Hindlimb muscle (tissue), 1 donor: ENCODE data around the gene INTS12. TPM values are rescaled to one million over a fixed set of nuclear protein-coding genes. Genes with fewer than 3 reads are reported as not detected.
"Not testable (repeated sequence)": the region's sequence is repeated elsewhere in the genome, so short reads cannot be mapped to it uniquely, and the experiment has no call there.

Experiments
- DNase-seq: peaks from one replicate; pipeline ENCODE4 v3.0.0-alpha.2; 2013
- polyA plus RNA-seq: library from polyadenylated mRNA; unstranded; fragments of 120-200 nt; gene quantifications from one replicate; pipeline ENCODE4 v1.2.1, GENCODE V29; 2013; ENCODE audit not compliant: insufficient read length

INTS12 gene, protein sequence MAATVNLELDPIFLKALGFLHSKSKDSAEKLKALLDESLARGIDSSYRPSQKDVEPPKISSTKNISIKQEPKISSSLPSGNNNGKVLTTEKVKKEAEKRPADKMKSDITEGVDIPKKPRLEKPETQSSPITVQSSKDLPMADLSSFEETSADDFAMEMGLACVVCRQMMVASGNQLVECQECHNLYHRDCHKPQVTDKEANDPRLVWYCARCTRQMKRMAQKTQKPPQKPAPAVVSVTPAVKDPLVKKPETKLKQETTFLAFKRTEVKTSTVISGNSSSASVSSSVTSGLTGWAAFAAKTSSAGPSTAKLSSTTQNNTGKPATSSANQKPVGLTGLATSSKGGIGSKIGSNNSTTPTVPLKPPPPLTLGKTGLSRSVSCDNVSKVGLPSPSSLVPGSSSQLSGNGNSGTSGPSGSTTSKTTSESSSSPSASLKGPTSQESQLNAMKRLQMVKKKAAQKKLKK
- 28.3 TPM for polyA plus RNA-seq

DNA sequence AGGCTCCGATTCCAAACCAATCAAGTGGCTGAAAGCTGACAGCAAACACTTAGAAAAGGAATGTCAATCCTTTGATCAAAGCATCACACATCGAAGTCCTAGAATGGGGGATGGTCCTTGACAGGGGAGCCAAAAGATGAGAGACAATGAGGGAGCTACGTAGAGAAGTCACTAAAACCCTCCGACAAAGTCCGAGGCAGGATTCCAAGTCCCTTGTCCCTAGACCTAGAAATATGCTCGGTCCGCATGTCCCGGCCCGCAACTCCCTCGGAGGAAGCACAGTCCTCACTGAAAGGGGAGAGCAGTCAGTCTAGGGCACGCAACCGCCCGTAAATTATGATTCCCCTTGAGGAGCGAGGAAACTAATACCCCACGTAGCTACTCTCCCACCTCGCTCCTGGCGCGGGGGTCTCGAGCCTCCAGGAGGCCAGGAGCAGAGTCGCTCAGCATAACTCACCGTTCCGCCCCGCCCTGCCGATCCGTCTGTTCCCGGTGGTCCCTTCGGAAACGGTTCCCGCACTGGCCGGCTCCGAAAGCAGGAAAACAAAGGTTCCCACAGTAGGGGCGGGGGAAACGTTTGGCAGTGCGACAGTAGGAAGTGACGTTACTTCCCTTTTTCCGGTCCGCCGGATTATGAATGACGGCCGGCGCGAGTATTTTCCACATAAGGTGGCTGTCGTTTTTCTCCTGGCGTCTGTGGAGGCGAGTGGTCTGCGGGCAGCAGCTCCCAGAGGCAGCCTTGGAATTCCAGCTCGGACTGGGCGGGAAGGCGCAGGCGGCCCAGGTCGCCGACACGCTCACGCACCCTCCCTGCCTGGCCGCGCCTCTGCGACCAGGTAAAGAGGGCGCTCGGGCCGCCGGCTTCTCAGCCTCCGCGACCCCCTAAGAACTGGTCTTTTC lies at the start of gene INTS12, which contains the start of gene GSTCD:
TSS of gene INTS12 (minus strand) at position 509 of the 900 bp plus-strand sequence. CDS start 8,684 bp downstream, outside the sequence.
TSS of gene GSTCD (plus strand) at position 604 of the 900 bp plus-strand sequence. CDS start 8,830 bp downstream, outside the sequence.
- DNase-seq: peak; percentile 95

DNA sequence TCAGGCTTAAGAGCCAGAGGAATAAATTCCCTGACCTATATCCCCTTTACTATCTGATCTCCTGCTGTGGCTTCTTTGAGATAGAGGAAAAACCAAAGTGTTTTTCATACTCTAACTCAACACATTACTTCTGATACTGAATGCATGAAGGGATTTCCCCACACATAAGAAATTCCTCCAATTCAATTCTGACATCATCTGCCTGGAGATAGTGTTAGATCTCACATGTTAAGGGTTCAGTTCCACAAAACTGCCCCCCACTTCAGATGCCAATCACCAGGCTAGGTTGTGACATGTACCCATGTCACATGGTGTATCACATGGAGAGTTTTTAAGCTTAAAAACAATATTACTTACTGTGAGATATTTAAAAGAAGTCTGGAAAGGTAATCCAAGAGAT lies 46.9 kb upstream of the INTS12 start:
- DNase-seq: no peak

DNA sequence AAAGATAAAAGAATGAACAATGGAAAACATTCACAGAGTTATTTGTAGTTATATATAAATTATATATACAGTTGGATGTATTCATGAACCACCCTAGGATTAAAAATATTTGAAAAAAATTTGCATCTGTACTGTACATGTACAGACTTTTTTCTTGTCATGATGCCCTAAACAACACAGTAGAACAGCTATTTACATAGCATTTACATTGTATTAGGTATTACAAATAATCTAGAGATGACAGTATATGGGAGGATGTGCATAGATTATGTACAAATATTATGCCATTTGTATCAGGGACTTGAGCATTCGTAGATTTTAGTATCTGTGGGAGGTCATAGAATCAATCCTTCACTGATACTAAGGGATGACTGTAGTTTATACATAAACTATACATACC lies 44.9 kb upstream of the INTS12 start:
- no peak for DNase-seq

DNA sequence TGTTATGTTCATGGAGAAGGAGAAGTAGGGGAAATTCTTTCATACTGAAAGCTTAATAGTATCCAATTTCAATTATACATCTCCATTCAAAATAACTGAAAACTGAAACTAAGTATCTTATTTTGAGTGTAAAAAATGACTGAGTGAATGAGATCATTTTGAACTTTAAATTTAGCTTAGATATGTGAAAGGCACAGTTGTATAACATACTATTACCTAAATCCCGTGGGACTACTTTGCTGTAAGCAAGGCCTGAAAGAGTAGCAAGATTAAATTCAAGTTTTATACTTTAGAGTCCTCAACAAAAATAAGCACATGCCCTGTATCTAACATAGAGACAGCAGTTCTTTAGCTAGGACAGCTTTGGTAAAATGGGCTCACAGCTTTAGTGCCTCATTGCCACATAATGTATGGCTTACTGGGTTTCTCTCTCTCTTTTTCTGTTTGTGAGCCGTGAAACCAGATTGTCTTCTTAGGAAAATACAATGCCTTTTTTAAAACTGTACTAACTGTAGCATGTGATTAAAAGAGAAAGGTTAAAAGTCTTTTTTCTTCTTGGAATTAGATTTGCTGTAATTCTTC lies 43.3 kb upstream of the INTS12 start:
- no peak for DNase-seq

DNA sequence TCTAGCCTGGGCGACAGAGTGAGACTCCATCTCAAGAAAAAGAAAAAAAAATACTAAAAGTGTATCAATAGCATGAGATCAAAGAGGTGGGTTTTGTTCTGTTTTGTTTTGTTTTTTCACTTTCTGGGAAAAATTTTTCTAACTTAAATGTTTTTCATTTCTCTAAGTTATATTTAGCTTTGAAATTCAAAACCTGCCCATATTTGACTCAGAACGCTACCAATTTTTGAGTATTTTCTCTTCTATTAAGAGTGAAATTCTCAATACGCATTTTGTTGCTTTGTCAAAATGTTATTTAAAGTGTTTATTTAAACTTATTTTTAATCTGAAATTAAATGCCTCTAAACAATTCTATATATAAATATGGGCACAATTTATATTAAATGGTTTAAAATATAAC lies 39.7 kb upstream of the INTS12 start:
- DNase-seq: no peak

DNA sequence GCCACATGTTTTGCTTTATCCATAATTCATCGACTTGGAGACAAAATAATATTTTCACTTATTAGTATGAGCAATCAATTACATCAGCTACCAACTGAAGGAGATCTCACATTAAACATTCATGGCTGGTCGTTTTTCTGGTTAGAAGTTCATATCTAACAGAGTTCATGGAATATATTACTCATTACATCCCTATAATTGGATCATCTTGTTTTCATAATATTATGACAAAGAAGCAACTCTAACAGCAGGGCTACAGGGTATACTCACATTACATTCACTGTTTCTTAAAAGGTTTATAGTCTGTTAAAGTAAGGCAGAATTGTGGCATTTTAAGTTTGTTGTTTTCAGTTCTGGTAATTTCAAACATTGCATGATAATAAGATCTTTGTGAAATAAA lies 33.1 kb upstream of the INTS12 start:
- no peak for DNase-seq

DNA sequence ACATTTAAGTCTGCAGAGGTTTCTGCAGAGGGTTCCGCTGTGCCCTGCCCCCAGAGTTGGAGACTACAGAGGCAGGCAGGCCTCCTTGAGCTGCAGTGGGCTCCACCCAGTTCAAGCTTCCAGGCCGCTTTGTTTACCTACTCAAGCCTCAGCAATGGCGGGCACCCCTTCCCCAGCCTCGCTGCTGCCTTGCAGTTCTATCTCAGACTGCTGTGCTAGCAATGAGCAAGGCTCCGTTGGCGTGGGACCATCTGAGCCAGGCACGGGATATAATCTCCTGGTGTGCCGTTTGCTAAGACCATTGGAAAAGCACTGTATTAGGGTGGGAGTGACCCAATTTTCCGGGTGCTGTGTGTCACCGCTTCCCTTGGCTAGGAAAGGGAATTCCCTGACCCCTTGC lies 26.7 kb upstream of the INTS12 start:
- not testable (repeated sequence) for DNase-seq

DNA sequence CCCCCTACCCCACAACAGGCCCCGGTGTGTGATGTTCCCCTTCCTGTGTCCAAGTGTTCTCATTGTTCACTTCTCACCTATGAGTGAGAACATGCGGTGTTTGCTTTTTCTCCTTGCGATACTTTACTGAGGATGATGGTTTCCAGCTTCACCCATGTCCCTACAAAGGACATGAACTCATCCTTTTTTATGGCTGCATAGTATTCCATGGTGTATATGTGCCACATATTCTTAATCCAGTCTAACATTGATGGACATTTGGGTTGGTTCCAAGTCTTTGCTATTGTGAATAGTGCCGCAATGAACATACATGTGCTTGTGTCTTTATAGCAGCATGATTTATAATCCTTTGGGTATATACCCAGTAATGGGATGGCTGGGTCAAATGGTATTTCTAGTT lies 21.4 kb upstream of the INTS12 start:
- DNase-seq: not testable (repeated sequence)

DNA sequence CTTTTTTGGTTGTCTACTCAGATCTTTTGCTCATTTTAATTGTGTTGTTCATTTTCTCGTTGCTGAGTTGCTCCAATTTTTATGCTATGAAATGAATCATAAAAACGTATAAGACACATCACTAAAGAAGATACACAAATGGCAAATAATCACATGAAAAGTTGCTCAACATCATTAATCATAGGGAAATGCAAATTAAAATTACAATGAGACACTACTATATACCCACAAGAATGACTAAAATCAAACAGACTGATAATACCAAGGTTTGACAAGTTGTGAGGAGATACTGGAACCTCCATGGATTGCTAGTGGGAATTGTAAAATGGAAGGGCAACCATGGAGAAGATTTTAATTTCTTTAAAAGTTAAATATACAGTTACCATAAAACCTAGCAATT lies 17.1 kb upstream of the INTS12 start:
- no peak for DNase-seq

DNA sequence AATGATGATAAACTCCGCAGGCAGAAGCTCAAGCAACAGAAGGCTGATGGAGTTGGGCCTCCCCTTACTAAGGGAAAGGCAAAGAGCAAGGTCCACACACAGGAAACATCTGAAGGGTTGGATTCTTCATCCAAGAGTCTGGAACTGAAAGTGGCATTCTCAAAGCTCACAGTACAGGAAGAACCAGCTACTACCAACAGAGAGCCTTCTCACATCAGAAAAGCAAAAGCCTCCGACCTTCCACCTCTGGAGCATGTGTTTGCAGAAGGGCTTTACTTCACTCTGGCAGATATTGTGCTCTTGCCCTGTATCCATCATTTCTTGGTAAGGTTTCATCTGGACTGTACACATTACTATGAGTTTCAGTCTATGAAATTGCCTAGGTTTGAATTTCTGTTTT lies 10.7 kb upstream of the INTS12 start:
- DNase-seq: no peak

DNA sequence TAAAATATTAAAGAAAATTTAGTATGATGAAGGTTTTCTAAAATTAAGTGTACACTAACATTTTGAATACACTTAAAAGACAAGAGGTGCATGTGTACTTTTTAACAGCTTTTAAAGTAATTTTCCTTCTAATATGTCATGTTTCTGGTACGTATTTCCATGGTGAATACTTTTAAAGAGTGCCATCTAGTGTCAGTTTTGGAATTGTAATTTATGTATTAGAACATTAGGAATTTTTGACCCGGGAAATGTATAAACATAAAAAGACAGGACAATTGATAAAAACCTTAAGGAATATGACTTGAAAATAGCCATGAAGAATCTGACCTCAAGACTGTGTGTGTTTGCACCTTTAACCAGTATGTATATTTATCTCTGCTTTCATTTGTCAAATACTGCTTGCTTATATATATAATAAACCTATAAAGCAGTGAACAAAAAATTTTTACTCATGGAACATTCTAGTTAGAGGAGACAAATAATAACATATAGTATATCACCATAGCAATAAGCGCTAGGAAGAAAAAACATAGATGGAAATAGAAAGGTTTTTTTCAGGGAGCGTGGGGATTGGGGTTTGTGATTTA lies 7.3 kb upstream of the INTS12 start:
- peak; percentile 15 for DNase-seq

DNA sequence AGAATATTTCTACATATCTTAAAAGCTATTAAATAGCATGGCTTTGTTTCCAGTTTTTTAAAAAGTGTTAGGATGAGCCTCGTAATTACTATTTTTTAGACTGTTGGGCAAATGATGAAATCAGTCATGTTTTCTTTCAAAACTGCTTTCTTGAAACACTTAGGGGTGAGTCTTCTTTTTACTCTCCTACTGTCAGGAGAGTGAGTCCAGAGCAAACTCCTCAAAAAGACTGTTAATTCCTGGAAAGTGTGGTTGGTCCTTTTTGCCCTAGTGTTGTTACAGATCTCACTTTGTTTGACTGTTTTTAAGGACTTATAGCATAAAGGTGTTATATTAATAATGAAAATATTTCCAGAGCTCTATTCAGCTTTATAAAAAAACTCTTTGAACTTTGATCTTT lies 6.4 kb upstream of the INTS12 start:
- DNase-seq: no peak

DNA sequence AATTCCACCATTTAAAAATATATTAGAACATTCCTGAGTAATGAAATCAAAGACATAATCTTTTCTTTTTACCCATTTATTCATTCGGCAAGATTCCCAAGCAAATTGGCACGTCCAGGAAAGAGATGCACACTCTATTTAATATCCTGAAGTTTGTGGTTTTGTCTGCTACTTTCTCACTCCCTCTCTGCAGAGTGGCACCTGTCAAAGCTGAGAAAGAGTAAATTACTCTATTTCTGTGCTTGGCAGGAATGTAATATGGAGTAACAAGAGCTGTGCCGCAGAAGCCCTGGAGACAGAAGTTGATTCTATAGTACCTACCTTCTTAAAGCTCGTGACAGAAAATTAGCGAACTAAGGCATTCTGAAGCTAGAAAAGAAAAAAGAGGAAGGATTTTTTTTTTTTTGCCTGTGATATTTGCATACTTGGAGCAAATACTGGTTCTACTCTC lies 5.6 kb upstream of the INTS12 start:
- DNase-seq: no peak

DNA sequence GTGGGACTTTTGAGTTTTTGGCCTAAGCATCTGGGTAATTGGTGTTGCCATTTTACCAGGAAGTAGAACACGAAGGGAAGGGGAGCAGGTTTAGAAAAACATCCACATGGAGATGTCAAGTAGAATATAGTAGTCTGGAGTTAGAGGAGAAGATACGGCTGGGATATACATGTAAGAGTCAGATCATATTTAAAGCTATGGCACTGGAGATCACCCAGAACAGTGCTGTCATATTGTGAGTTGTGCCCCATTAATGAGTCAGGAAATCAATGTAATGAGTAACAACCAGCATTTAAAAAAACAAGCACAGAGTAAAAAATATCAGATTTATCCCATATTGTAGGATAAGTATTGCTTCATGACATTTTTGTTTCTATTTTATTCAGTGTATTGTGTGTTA lies 4.3 kb upstream of the INTS12 start:
- DNase-seq: no peak

DNA sequence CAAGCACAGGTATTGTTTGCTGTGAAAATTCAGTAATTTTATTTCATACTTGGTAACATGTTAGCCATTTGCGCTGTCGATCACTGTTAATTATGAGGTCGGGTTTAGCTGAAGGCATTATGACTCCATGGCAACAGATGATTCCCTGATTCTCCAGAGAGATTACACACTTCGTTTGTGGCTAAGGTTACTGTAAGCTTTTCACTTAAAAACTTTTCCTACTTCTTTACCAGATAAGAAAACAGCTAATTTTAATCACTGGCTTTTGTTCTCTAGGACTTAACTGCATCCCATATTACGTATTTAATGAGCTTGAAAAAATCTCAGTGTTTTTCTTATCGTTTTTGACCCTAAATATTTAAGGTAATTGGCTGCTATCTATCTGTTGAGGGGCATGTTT lies 2.2 kb upstream of the INTS12 start:
- DNase-seq: no peak

DNA sequence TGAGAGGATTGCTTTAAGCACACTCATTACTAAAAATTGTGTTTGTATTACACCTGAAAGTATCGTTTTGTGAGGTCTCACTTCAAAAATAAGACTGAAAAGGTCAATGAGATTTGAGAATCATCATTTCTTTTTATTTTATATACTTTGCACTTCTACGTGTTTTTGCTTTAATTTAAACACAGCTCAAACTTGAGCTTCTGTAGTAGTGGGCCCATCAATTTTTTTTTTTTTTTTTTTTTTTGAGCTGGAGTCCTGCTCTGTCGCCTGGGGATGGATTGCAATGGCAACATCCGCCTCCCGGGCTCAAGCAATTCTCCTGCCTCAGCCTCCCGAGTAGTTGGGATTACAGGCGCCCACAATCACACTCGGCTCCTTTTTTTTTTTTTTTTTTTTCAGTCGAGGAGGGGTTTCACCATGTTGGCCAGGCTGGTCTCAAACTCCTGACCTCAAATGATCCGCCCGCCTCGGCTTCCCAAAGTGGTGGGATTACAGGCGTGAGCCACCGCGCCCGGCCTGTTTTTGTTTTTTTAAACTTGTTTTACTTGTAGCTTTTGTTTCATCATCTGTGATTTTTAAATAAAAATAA lies 1.6 kb upstream of the INTS12 start:
- no peak for DNase-seq

DNA sequence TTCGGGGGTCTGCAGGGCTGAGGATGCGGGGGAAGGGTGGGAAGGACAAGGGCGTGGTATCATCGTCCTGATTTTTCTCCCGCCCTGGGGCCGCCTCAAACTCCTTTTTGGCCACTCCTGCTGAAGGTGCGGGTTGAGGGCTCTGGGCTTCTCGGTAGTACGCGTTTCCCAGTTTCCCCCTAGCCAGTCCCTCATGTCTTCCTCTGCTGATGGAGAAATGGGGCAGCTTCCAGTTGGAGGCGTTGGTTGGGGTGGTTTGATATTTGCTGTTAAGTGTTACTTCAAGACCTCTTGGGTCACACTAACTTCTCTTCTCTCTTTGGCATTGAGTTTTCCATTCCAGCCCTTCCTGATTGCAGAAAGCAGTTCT lies 577 bp upstream of the INTS12 start:
- DNase-seq: no peak

DNA sequence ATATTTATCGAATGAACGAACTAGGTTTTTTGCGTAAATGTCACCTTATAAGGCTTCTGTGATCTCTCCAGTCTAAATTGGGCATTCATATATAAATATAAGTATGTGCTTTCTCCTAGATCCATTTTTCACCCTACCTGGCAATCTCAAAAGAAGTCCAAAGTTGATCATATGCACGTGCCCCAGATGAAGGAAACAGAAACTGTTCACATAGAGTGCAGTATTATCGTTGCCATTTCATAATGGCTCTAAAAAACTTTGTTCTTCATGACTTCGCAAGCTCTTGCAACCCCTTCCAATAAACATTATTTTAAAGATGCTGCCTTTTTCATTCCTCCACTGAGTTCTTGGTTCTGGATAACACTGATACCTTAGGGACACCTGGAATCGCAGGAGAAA lies 708 bp downstream of the INTS12 start:
- peak; percentile 7 for DNase-seq

DNA sequence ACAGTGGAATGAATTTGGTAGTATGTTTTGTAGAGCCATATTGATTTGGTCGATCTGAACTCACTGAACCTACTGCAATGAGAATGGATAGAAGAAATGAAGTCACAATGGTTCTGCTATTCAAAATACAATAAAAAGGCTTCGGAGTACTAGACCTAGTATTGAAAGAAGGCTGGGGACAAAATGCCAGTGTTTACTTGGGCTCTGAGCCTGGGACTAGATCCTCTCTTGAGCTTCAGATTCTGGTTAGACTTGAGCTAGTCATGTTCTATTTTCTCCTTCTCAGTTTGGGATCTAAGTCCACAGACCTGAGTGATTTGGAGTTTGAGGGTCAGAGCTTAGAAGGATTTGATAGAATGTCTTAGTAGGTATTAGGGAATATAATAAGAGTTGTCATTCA lies 9.9 kb downstream of the INTS12 start:
- DNase-seq: no peak

DNA sequence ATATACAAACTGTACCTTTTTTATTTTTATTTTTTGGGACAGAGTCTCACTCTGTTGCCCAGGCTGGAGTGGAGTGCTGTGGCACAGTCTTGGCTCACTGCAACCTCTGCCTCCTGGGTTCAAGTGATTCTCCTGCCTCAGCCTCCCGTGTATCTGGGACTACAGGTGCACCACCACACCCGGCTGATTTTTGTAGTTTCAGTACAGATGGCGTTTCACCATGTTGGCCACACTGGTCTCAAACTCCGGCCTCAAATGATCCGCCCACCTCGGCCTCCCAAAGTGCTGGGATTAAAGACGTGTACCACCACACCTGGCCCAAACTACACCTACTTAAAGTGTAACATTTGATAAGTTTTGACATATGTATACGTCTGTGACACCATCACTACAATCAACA lies 12.7 kb downstream of the INTS12 start:
- not testable (repeated sequence) for DNase-seq

DNA sequence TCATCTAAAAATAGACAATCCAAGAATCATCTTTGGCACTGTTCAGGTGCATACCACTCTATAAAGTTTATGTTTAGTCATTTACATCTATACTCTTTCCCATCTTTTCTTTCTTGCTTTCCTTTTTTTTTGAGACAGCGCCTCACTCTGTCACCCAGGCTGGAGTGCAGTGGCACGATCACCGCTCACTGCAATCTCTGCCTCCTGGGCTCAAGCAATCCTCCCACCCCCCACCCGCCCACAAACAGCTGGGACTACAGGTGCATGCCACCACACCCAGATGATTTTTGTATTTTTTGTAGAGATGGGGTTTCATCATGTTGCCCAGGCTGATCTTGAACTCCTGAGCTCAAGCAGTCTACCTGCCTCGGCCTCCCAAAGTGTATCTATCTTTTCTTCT lies 13.7 kb downstream of the INTS12 start:
- not testable (repeated sequence) for DNase-seq

DNA sequence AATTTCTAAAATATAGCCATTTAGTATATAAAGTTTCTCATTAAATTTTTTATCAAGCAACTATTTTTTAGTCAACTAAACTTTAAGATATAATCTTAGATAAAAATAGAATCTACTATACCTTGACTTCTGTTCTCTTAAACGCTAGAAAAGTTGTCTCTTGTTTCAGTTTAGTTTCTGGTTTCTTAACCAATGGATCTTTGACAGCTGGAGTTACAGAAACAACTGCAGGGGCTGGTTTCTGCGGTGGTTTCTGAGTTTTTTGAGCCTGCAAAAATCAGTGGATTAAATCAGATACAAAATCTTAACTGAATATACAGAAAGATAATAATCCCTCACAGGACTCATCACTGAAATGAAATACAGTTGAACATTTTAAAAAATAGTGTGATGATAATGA lies 21.9 kb downstream of the INTS12 start:
- DNase-seq: no peak
